HepG2 (cell line): ENCODE measurements around the gene ZNF425. TPM values are rescaled to one million over a fixed set of nuclear protein-coding genes. Genes with fewer than 3 reads are reported as not detected.
A peak's percentile ranks its signal among the peaks of the same experiment; 100 is the strongest.

Experiments
- ARHGAP35 ChIP-seq: sonication (generic); formaldehyde crosslinking; IDR thresholded peaks from 2 replicates; pipeline ENCODE4 v1.9.0; 2022; ENCODE audit warnings: mild to moderate bottlenecking, inconsistent platforms, moderate library complexity, missing genetic modification reagents, borderline replicate concordance
- ASH2L ChIP-seq: fragments of 300-600, 200-600 bp; sonication (generic); IDR thresholded peaks from 2 replicates; pipeline ENCODE4 v1.7.0; 2017; ENCODE audit warnings: low read depth, mild to moderate bottlenecking, moderate library complexity, mixed read lengths, low read length; ENCODE audit not compliant: insufficient read length
- ATF5 ChIP-seq: sonication (generic); formaldehyde crosslinking; IDR thresholded peaks from 2 replicates; pipeline ENCODE4 v1.4.0; 2020; ENCODE audit warnings: mild to moderate bottlenecking, low read depth, missing genetic modification reagents
- ETV5 ChIP-seq: IDR thresholded peaks from 2 replicates; pipeline ENCODE4 v1.6.1; 2018; ENCODE audit warnings: missing biosample characterization, missing genetic modification reagents, inconsistent platforms, borderline replicate concordance
- FOXJ3 ChIP-seq: sonication (generic); formaldehyde crosslinking; IDR thresholded peaks from 2 replicates; pipeline ENCODE4 v1.4.0; 2020; ENCODE audit warnings: missing genetic modification reagents, mild to moderate bottlenecking, borderline replicate concordance
- GABPA ChIP-seq, 2 experiments: IDR thresholded peaks; 2 replicates each; pipeline ENCODE4 v1.6.1; 2011 to 2016; ENCODE audit warnings: low read depth in 2 of 2, low read length in 1 of 2, missing biosample characterization in 1 of 2, missing genetic modification characterization in 1 of 2
- IRF2 ChIP-seq: IDR thresholded peaks from 2 replicates; pipeline ENCODE4 v1.6.1; 2018; ENCODE audit warnings: missing genetic modification reagents, missing compliant biosample characterization
- KDM4B ChIP-seq: sonication (generic); formaldehyde crosslinking; IDR thresholded peaks from 2 replicates; pipeline ENCODE4 v1.4.0; 2020; ENCODE audit warnings: missing genetic modification reagents
- MAFF ChIP-seq: IDR thresholded peaks from 2 replicates; pipeline ENCODE4 v1.6.1; 2011; ENCODE audit warnings: low read depth, low read length, improper control_type of control experiment
- NCOA1 ChIP-seq: sonication (generic); formaldehyde crosslinking; IDR thresholded peaks from 2 replicates; pipeline ENCODE4 v1.9.0; 2021; ENCODE audit warnings: missing genetic modification reagents
- NKX3-1 ChIP-seq: sonication (generic); formaldehyde crosslinking; IDR thresholded peaks from 2 replicates; pipeline ENCODE4 v1.5.0; 2020; ENCODE audit warnings: missing genetic modification reagents
- PHF8 ChIP-seq: sonication (generic); formaldehyde crosslinking; IDR thresholded peaks from 2 replicates; pipeline ENCODE4 v1.5.0; 2020; ENCODE audit warnings: missing genetic modification reagents
- POLR2A ChIP-seq, 2 experiments: IDR thresholded peaks; 2 replicates each; pipeline ENCODE4 v1.6.1; 2011; ENCODE audit warnings: low read depth in 2 of 2, low read length in 2 of 2, mild to moderate bottlenecking in 1 of 2, moderate library complexity in 1 of 2; ENCODE audit not compliant: insufficient read depth in 1 of 2
- PRMT3 ChIP-seq: sonication (generic); formaldehyde crosslinking; IDR thresholded peaks from 2 replicates; pipeline ENCODE4 v1.8.1; 2022; ENCODE audit warnings: low read depth, mild to moderate bottlenecking, moderate library complexity, missing genetic modification reagents, borderline replicate concordance
- PTBP1 ChIP-seq: fragments of 200-400 bp; formaldehyde crosslinking; IDR thresholded peaks from 2 replicates; pipeline ENCODE4 v1.6.1; 2018; ENCODE audit warnings: low read length, low read depth; ENCODE audit not compliant: poor library complexity, severe bottlenecking
- REPIN1 ChIP-seq: sonication (generic); formaldehyde crosslinking; IDR thresholded peaks from 2 replicates; pipeline ENCODE4 v1.8.0; 2022; ENCODE audit warnings: missing genetic modification reagents, low read depth, mild to moderate bottlenecking, borderline replicate concordance
- SMAD3 ChIP-seq: sonication (generic); formaldehyde crosslinking; IDR thresholded peaks from 2 replicates; pipeline ENCODE4 v1.4.0; 2020; ENCODE audit warnings: missing genetic modification reagents
- SRF ChIP-seq: IDR thresholded peaks from 2 replicates; pipeline ENCODE4 v1.6.1; 2011; ENCODE audit warnings: mild to moderate bottlenecking, low read depth, low read length, moderate library complexity
- TGIF2 ChIP-seq: IDR thresholded peaks from 2 replicates; pipeline ENCODE4 v1.6.1; 2016; ENCODE audit warnings: control low read depth, missing compliant biosample characterization
- TRIM24 ChIP-seq: sonication (generic); formaldehyde crosslinking; IDR thresholded peaks from 2 replicates; pipeline ENCODE4 v1.8.0; 2022; ENCODE audit warnings: mild to moderate bottlenecking, missing genetic modification reagents
- ZBTB25 ChIP-seq: IDR thresholded peaks from 2 replicates; pipeline ENCODE4 v1.6.1; 2018; ENCODE audit warnings: missing genetic modification reagents
- ZNF331 ChIP-seq: sonication (generic); formaldehyde crosslinking; IDR thresholded peaks from 2 replicates; pipeline ENCODE4 v1.4.0; 2020; ENCODE audit warnings: missing genetic modification reagents
- ZNF33B ChIP-seq: sonication (generic); formaldehyde crosslinking; IDR thresholded peaks from 2 replicates; pipeline ENCODE4 v1.5.1; 2020; ENCODE audit warnings: mild to moderate bottlenecking, missing genetic modification reagents
- ZNF350 ChIP-seq: sonication (generic); formaldehyde crosslinking; IDR thresholded peaks from 2 replicates; pipeline ENCODE4 v1.4.0; 2020; ENCODE audit warnings: mild to moderate bottlenecking, low read depth, missing genetic modification reagents, borderline replicate concordance
- ZNF501 ChIP-seq: sonication (generic); formaldehyde crosslinking; IDR thresholded peaks from 2 replicates; pipeline ENCODE4 v1.5.1; 2020; ENCODE audit warnings: mild to moderate bottlenecking, moderate library complexity, missing genetic modification reagents
- ZNF513 ChIP-seq: sonication (generic); formaldehyde crosslinking; conservative IDR thresholded peaks from 2 replicates; pipeline ENCODE4 v1.5.0; 2020; ENCODE audit warnings: missing genetic modification reagents
- ZNF564 ChIP-seq: sonication (generic); formaldehyde crosslinking; IDR thresholded peaks from 2 replicates; pipeline ENCODE4 v1.8.1; 2023; ENCODE audit warnings: mild to moderate bottlenecking, missing genetic modification reagents
- ZNF672 ChIP-seq: sonication (generic); formaldehyde crosslinking; IDR thresholded peaks from 2 replicates; pipeline ENCODE4 v1.8.1; 2022; ENCODE audit warnings: missing genetic modification reagents
- ZNF768 ChIP-seq: sonication (generic); formaldehyde crosslinking; IDR thresholded peaks from 2 replicates; pipeline ENCODE4 v1.4.0; 2020; ENCODE audit warnings: missing genetic modification reagents
- ZNF777 ChIP-seq: sonication (generic); formaldehyde crosslinking; IDR thresholded peaks from 2 replicates; pipeline ENCODE4 v1.4.0; 2020; ENCODE audit warnings: missing genetic modification reagents
- ZZZ3 ChIP-seq: sonication (generic); formaldehyde crosslinking; IDR thresholded peaks from 2 replicates; pipeline ENCODE4 v1.4.0; 2020; ENCODE audit warnings: missing genetic modification reagents, mild to moderate bottlenecking, borderline replicate concordance
- polyA plus RNA-seq, 8 experiments: library from polyadenylated mRNA; depleted of rRNA in 3 of 8; stranded (reverse) in 7 of 8; unstranded in 1 of 8; fragments of >200 nt; fragmentation: Illumina TruSeq in 4 of 8; extraction: Trizol in 4 of 8; gene quantifications; 2 replicates each; pipeline versions ENCODE4 v1.2.1 to v1.2.3, GENCODE V29; 2011 to 2016; ENCODE audit warnings: low read depth in 4 of 8, missing spikeins in 1 of 8, mixed read lengths in 1 of 8; ENCODE audit not compliant: insufficient read depth in 1 of 8
- total RNA-seq, 5 experiments: library from RNA; depleted of rRNA; stranded (reverse); fragments of >200 nt; fragmentation: Illumina TruSeq; extraction: Trizol; gene quantifications; 2 replicates each; pipeline ENCODE4 v1.2.3, GENCODE V29; 2016; ENCODE audit warnings: low read depth in 1 of 5

ZNF425 gene
- total and polyA plus RNA-seq, 2 of the 13 experiments (the other 11 are each of a cell fraction or from before 2014, with no cell fraction given) = 0.51 to 1.1 TPM

GRCh38 chr7:149126662-149127266 is 640 bp upstream of the ZNF425 start (continued):
- TF ChIP-seq GABPA (IDR thresholded peaks at IDR 0.05; ENCODE audit: low read depth, low read length) (peak; percentile 60), GABPA (CRISPR knock-in tag; IDR thresholded peaks at IDR 0.05; ENCODE audit: low read depth) (no peak), ZNF331 (CRISPR knock-in tag) (no peak), POLR2A (IDR thresholded peaks at IDR 0.05; ENCODE audit: insufficient read depth in 1 of 2, low read depth in 2 of 2, low read length in 2 of 2) (no peak; a peak in 2 of 4 replicates), NCOA1 (CRISPR knock-in tag) (no peak), NKX3-1 (CRISPR knock-in tag) (no peak), ZNF350 (CRISPR knock-in tag) (no peak), MAFF (no peak), ZNF768 (CRISPR knock-in tag) (0 out of 2 replicates have a peak, but pooled peaks have one; percentile 12), ZNF777 (CRISPR knock-in tag) (peak; percentile 94), PRMT3 (CRISPR knock-in tag) (no peak), ZBTB25 (CRISPR knock-in tag) (0 out of 2 replicates have a peak, but pooled peaks have one; percentile 21), FOXJ3 (CRISPR knock-in tag) (no peak), ZNF501 (CRISPR knock-in tag) (no peak; the same call in 1 of the 2 replicates), REPIN1 (CRISPR knock-in tag) (no peak), KDM4B (CRISPR knock-in tag) (no peak), ZNF672 (CRISPR knock-in tag) (no peak), PTBP1 (no peak), SRF (no peak), ARHGAP35 (no peak), ATF5 (CRISPR knock-in tag) (no peak), TRIM24 (CRISPR knock-in tag) (no peak), ETV5 (no peak), SMAD3 (CRISPR knock-in tag) (0 out of 2 replicates have a peak, but pooled peaks have one; percentile 48), IRF2 (no peak), TGIF2 (CRISPR knock-in tag) (no peak; the same call in 1 of the 2 replicates), ZZZ3 (CRISPR knock-in tag) (no peak), ZNF33B (no peak), ASH2L (no peak), PHF8 (CRISPR knock-in tag) (no peak; the same call in 1 of the 2 replicates), ZNF513 (CRISPR knock-in tag) (no peak), ZNF564 (no peak)
